AG04449 (cell line): ENCODE measurements around the gene TPRG1L.

ENCODE experiments used
- CTCF ChIA-PET: fragments of 350-600 bp; formaldehyde crosslinking; extraction: SDS; loops from one replicate; lab custom pipeline; 2021; ENCODE audit warnings: antibody characterized with exemption; lab: Yijun Ruan, JAX
- POLR2A ChIA-PET: fragments of 400-600, 350-600 bp; formaldehyde crosslinking; extraction: SDS; loops from one replicate; lab custom pipeline; 2020; ENCODE audit warnings: antibody characterized with exemption, inconsistent platforms; lab: Yijun Ruan, JAX
- DNase-seq: peaks from one replicate; pipeline ENCODE4 v3.0.0-alpha.2; 2010; ENCODE audit warnings: low read depth, low spot score
- H3K4me3 ChIP-seq: 2 replicates; pipeline ENCODE4 v1.5.1; 2011; ENCODE audit warnings: low read depth, mild to moderate bottlenecking, control low read depth, low read length
- CTCF ChIP-seq: IDR thresholded peaks from one replicate; pipeline ENCODE4 v1.5.1; 2011; ENCODE audit warnings: mild to moderate bottlenecking, moderate library complexity, low read length, control low read depth, inconsistent platforms; ENCODE audit not compliant: insufficient read depth; ENCODE audit errors: missing control alignments

TPRG1L gene

GRCh38 chr1:3653286-3653618, 28.4 kb downstream of the TPRG1L start:
- no peak for TF ChIP-seq CTCF
- CTCF ChIA-PET = interaction anchor here (1.0 to 1.5 kb wide), 2 partner anchors 13 to 71 kb away, joined by 3 to 4 read pairs; no protein-coding TSS in a partner anchor
- POLR2A ChIA-PET = no interaction called here
- no peak overlapping the region for H3K4me3 ChIP-seq
- no peak for DNase-seq

- ChIA-PET POLR2A (no interaction called here), CTCF (no interaction called here)
- no peak for DNase-seq
- H3K4me3 ChIP-seq = no peak overlapping the region
- no peak for TF ChIP-seq CTCF
These were observed 29.9 kb downstream of the TPRG1L start for GRCh38 chr1:3654549-3655281.

DNA sequence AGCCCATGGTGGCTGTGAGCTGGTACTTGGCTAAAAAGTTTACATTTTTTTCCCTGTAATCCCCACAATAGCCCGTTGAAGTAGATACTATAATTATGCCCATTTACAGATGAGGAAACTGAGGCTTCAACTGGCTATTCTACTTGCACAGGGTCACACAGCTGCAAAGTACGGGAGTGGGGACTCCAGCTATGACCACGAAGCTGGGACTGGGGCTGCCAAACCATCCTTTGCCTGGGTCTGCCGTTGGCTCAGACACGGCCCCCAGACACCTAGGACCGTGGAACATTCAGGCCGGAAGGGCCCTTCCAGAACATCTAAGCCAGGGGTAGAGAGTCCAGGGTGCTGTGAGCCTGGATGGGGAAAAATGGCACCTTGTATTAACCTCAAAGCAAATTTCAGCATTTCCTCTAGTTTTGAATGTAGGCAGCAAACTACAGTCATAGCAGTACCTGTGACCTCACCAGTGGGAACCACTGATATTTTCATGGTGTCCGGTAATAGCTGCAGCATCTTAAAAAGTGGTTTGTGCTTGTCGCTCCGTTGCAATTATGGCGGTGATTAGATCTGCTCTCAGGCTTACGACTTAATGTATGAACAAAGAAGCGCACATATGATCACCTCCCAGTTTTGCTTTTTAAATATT, 31.8 kb downstream of the TPRG1L start:
- POLR2A ChIA-PET = no interaction called here
- no peak for DNase-seq
- TF ChIP-seq CTCF = no peak
- CTCF ChIA-PET = no interaction called here
- no peak overlapping the region for H3K4me3 ChIP-seq

GRCh38 chr1:3657096-3657475, 32.3 kb downstream of the TPRG1L start:
- CTCF ChIA-PET = no interaction called here
- no peak overlapping the region for H3K4me3 ChIP-seq
- TF ChIP-seq CTCF = no peak
- no peak for DNase-seq
- POLR2A ChIA-PET = no interaction called here

- DNase-seq = no peak
- ChIA-PET POLR2A (no interaction called here), CTCF (no interaction called here)
- no peak for TF ChIP-seq CTCF
- H3K4me3 ChIP-seq = no peak overlapping the region
These were observed 32.9 kb downstream of the TPRG1L start for GRCh38 chr1:3657578-3658230.

DNA sequence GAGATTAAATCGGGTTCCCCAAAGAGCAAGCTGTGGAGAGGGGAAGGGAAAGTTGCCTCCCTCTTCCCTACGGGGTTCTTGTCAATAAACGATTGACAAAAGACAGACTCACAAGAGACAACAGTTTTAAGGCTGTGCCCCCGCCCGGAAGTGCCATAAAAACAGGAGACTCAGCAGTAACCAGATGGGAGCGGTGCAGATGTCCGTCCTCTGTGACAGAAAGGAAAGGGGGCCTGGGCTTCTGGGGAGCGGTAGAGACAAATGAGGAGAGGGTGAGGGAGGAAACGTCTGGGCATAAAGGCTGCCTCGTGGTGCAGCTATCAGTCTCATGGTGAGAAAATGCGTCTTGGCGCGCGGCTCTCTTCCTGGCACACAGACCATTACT, 33.4 kb downstream of the TPRG1L start:
- no peak for DNase-seq
- no peak overlapping the region for H3K4me3 ChIP-seq
- TF ChIP-seq CTCF = no peak
- CTCF ChIA-PET = no interaction called here
- POLR2A ChIA-PET = no interaction called here
